GM19023 (cell line): ENCODE measurements around the gene RHOG.

Source experiments
- ATAC-seq: cut with Tn5 transposase; IDR thresholded peaks from one replicate; pipeline ENCODE4 v1.9.1; 2021; ENCODE audit warnings: mild to moderate bottlenecking, moderate library complexity; ENCODE audit not compliant: unreplicated experiment

Gene RHOG

DNA sequence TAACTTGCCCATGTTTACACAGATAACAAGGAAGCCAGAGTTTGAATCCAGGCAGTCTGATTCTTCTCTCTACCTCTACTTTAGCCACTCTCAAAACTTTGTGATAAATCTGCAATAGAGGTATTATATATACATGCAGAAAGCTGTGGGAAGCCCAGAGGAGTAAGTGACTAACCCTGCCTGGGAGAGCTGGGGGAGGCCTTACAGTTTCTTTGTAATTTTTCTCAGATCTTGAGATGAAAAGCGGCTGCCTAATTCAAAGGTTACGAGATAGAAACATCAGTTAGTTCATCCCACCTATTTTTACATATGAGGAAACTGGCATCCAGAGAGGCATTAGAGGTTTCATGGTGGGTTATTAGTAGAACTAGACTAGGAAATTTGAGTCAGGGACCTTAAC, 19.6 kb upstream of the RHOG start:
- ATAC-seq = no peak

DNA sequence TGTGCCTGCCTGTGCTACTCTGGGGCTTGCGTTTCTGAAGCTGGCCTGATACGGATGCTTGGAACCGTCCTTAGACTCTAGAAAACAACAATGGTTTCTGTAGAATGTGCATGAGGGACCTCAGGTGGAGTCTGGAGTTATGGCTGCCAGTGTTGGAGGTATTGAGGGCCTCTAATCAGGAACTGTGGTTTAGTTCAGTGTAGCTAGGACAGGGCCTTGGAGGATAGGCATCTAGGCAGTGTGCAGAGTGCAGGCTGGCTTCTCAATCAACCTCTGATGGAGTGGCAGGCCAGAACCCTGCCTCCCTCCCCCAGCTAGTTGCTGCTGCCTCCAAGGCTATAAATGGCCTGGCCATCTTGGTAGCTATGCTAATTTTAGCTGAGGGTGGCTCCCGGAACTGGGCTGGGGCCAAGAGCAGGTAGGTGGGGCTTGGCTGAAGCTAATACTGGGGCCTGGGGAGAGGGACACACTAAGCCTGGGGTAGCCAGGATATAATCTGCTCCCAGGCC, 18.7 kb upstream of the RHOG start:
- no peak for ATAC-seq

DNA sequence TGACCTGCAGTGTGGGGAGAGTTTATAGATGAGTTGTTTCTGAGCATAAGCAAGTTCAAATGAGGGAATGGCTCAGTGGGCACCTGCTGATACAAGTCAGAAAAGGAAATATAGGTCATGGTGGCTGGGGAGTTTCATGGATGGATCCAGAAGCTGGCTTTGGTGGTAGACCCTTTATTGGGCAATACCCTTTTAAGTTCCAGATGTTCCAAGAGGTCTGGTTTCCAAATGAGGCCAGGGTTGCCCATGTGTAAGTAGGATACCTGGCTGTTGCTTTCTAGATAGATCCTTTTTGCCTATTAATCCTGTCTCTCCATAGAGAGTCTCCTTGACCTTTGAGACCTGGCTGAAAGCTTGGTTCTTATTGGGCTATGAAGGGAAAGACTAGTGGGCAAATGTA, 16.9 kb upstream of the RHOG start:
- no peak for ATAC-seq

DNA sequence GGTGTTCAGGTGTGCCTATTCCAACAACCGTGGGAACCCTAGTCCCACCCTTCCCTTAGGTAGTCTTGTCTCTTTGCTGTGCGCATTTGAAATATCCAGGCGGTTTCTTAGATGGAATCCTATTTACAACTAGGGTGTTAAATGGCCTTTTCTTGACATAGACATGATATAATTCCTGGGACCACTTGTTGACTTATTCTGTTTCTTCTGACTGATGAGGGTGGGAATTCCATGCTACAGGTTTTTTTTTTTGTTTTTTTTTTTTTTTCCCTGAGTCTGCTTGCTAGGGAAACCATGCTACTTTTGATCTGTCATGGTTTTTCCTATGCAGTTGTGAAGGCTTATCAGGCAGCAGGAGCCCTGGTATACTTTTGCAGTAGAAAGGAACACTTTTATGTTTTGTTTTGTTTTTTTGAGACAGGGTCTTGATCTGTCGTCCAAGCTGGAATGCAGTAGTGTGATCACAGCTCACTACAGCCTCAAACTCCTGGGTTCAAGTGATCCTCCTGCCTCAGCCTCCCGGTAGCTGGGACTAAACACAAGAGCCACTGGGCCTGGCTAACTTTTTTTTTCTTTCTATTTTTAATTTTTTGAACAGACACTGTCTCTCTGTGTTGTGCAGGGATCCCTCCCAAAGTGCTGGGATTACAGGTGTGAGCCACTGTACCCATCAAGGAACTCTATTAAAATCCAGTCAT, 16.2 kb upstream of the RHOG start:
- ATAC-seq = no peak

DNA sequence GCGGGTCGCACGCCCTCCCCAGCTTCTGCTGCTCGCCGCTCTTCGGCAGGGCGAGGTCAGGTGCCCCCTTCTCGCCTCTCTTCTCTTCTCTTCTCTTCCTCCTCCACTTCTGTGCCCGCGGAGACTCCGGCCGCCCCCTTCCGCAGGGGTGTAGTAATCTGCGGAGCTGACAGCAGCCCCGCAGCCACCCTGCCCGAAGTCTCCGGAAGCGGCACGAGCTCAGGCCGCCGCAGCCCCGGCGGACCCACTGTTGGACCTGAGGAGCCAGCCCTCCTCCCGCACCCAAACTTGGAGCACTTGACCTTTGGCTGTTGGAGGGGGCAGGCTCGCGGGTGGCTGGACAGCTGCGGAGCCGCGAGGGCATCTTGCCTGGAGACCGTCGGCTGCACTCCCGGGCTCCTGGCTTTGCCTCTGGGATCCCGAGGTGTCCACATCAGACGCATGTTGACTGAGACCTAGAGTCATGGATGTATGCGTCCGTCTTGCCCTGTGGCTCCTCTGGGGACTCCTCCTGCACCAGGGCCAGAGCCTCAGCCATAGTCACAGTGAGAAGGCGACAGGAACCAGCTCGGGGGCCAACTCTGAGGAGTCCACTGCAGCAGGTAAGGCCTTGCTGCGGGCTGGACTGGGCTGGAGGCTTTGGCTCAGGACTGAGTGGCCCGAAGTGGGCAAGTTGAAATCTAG, 15.2 kb upstream of the RHOG start:
- peak; percentile 10 for ATAC-seq

DNA sequence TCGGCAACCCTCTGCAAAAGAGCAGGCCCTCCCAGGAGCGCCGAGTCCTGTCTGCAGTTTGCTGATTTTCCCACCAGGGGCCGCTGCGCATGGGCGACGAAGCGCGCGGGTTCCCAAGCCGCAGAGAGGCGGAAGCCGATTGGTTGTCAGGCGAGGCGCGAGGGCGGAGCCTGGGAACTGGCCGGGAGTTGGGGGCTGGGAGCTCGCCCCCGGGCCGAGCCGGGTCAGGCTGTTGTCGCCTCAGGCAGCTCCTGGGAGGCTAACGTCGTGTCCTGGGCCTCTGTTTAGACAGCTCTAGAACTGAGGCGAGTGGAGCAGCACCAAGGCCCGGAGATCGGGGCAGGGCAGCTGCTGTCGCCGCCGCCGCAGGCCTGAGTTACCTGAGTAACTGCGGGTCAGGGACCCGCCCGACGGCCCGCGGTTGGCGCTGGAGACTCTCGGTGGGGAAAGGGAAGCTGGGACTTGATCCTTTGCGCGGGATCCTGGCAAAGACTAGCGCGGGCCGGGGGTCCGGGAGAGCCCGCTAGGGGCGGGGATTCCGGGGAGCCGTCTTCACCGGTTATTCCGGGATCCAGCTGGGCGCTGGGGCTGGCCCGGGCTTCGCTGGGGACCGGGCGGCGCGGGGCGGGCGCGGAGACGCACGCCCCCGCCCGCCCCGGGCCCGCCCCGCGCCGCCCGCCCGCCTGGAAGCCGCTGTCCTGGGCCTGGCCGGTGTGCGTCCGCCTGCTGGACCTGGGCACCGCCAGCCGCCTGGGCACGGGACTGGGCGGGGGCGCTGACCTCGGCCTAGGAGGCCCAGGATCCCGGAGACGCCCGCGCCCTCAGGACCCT, 14.4 kb upstream of the RHOG start, which contains the start of gene STIM1:
Gene STIM1, plus strand, starts transcription at position 688 of the 831 bp plus-strand sequence. CDS start 607 bp downstream, outside the sequence.
- peak; percentile 59 for ATAC-seq

DNA sequence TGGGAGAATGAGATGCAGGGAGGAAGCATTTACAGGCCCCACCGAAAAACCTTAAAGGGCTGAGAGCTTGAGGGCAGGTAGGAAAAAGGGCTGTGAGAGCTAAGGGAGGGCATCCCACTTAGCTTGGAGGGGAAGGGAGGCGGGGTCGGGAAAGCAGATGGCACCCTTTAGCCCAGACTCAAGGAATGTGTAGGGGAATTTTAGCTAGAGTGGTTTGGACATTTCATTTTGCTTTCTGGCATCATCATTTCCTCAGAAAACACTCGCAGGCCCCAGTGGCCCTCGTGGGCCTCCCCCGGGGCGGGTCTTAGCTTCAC, 13.9 kb upstream of the RHOG start:
- no peak for ATAC-seq

DNA sequence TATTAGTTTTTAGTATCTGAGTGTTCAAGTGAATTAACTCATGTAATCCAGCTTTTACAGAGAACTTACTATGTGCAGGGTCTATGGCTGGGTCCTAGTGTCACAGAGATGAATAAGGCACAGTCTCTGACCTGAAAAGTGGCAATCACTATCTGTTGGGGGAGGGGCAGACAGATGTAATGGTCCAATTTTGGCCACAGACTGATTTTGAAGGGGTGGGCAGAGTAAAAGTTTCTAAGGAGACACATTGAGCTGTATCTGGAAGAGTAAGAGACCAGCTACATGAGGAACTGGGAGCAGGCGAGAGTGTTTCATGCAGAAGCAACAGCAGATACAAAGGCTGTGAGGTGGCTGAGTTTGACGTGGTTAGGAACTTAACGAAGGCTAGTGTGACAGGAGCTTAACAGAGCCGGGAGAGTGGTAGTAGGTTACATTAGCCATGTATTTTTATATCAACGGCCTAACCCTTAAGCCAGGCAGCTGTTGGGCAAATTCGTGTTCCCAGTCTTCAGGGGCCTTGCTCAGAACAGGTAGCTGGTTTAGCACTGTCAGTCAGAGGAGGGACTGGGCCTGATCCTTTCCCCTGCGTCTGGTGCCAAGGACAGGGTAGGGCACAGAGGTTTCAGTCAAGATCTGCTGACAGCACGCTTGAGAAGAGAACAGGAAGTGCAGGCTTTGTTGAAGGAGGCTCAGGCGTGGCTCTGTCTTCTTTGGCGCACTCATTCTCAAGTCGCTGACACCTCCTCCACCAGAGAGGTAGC, 13.3 kb upstream of the RHOG start:
- ATAC-seq = peak; percentile 35

DNA sequence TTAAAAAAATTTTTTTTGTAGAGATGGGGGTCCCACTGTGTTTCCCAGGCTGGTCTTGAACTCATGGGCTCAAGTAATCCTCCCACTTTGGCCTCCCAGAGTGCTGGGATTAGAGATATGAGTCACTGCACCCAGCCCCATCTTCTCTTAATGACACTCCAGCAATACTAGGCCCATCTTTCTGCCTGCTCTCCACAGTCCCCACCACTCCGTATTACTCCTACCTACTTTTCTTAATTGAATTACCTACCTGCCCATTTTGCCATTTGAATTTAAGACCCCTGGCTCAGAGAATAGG, 12.7 kb upstream of the RHOG start:
- no peak for ATAC-seq

DNA sequence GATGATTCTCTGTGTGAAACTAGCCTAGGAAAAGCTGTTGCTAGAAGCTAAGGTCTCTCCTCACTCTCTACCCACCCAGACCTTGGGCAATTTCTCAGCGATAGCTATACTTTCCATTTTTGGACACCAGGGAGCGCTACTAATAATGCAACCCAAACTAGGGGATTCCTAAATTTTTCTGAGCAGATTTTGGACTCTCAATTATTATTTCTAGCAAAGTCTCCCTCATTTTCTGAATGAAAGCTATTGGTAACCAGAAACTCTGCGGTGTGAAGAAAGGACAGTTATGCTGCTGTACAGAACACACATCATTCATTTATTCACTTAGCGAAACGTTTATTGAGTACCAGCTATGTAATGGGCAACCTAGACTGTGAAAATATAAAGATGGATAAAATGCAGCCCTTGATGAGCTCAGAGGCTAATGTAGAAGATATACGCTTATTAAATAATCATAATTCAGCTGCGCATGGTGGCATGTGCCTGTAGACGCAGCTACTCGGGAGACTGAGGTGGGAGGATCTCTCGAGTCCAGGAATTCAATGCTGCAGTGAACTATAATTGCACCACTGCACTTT, 8.6 kb upstream of the RHOG start:
- ATAC-seq = no peak

DNA sequence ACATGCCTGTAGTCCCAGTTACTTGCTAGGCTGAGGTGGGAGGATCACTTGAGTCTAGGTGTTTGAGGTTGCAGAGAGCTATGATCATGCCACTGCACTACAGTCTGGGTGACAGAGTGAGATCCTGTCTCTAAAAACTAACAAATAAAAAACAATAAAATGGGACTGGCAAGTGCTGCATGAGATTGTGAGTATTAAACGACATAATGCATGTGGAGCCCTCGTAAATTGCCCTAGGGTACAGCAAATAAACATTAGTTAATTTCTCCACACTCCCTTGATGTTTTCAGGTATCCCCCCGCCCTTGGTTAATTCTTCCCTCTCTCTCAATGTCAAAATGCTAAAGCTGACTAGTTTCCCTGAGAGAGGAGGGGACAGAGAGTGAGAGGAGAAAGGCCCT, 4.9 kb upstream of the RHOG start:
- no peak for ATAC-seq

DNA sequence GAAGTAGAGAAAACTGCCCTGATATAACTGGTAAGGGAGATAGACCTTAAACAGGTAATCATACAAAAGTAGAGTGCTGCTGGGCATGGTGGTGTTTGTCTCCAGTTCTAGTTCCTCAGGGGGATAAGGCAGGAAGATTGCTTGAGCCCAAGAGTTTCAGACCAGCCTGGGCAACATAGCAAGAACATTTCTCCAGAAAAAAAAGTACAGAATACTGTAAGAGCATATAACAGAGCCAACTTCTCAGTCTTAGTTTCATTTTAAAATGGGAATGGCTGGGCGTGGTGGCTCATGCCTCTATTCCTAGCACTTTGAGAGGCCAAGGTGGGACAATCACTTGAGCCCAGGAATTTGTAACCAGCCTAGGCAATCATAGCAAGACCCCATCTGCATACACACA, 4.5 kb upstream of the RHOG start:
- no peak for ATAC-seq

DNA sequence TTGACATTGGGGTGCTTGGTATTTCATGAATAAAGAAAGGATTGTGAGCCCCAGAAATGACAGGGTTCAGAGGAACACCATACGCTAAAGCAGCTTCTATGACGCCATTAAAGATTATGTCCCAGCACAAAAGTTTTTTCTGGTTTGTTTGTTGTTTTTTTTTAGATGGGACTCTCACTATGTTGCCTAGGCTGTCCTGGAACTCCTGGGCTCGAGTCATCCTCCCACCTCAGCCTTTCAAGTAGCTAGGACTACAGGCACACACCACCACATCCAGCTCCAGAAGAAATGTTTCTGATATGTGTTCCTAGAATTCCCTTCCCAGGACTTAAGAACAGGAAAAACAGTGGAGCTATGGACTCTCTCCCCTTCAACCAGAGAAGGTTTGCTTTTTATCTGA, 2.6 kb upstream of the RHOG start:
- no peak for ATAC-seq

DNA sequence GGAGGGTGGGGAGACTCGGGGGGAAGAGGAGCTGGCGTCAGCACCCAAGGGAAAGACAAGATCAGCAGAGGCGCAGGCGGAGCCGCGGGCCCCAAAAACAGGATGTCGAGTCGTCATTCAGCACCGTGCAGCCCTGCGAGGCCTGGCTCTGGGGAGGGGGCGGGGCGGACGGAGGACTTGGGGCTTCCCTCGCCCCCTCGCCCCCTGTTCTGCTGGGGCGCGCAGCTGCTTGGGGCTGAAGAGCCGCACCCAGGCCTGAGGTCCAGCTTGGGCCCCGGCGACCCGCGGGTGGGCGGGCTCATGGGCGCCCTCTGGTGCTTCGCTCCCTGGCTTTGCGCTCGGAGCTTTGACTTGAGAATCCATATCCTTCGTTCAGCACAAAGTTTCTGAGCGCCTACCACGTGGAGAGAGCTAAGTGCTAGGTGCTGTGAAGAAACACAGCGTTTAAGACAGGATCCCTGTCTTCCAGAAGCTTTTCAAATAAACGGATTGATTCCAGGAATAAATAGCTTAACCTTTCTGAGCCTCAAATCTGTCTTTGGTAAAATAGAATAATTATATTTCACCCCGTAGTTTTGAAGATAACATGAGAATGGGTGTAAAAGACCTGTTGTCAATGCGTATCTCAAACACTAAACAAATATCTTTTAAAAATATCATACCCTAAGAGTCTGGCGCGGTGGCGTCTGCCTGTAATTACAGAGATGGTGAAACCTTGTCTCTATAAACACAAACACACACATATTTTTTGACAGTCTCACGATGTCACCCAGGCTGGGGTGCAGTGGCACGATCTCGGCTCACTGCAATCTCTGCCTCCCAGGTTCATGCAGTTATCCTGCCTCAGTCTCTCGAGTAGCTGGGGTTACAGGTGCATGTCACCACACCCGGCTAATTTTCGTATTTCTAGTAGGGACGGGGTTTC, 929 bp upstream of the RHOG start:
- ATAC-seq = peak; percentile 53

DNA sequence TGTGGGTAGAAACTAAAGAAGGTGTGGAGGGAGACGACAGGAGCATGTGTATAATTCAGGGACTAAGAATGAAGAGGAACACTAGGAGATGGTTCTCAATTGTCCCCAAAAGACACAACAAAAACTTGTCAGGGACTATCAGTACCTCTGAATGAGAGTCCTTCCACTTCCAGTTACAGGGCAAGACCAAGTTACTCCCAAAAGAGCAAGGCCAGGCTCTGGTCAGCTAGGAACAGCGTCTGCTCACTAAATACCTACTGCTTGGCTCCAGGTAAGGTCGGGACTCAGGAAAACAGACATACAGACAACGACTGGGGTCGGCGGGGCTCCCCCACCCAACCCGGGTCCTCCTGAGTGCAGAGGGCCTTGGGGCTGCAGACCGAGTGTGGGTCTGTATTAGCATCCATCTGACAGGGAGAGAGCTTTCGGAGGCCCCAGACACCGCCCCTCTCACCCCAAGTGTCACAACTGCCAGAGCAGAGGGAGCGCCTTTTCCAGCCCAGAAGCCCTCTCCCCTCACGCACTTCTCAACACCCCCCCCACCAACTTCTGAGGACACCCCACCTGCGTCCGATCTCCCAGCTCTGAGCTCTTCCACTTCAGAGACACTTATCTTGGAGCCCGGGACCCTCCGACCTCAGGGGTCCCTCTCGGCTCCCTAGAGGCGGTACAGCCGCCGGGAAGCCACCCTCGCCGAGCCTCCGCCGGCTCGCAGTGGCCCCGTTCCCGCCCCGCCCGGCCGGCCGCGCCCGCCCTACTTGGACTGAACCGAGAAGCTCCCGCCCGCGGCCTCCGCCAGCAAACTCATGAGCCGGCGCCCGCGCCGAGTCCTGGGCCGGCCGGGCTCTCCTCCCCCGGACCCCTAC, 522 bp downstream of the RHOG start:
- ATAC-seq = no peak

DNA sequence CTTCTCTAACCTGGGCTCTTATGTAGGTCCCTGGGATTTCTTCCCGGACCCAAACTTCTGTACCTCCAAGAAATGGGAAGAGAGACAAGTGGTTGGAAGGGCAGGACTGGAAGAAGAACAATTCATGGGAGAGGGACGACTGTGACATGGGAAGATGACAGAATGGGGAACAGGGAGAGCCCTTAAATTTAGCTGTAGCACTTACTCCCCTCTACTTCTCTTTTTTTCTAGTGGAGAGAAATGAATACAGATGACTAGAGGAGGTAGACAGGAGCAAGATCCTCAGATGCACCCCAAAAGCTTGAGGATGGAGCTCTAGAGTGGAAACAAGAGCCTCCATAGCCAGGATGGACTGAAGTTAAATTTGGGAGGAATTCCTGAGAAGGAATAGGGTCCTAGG, 2.3 kb downstream of the RHOG start:
- no peak for ATAC-seq

DNA sequence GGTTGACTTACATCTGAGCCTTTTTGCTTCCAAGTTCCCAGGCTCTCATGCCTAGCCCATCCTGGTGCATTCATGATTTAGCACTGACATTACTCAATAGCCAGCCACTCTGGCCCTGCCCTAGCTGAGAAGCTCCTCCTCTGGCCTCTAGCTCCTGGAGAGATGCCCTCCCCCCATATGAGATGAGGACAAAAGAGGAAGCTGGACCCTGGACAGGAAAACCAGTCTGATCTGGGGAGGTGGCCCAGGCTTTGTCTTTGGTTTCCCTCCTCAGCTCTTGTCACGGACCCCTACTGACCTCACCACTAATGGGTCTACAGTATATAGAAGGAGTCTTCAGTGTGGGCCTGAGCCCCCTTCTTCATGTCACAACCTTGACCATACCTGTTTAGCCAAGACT, 3.0 kb downstream of the RHOG start:
- no peak for ATAC-seq

DNA sequence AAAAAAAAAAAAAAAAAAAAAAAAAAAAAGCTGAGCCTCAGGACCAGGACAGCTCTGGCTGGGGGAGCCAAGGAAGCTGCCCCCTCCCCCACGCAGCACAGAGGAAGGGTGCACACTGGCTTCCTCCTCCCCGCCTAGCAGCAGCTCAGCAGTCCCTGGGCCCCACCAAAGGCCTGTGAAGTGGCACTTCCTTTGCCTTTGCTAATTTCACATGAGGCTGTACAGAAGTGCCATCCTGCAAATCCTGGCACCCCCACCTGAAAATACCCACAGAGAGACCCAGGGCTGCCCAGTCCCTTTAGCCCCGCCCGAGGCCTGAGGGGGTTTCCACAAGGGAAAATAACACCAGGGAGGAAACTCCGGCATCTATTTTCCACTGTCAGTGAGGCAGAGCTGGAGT, 3.9 kb downstream of the RHOG start:
- ATAC-seq = no peak

DNA sequence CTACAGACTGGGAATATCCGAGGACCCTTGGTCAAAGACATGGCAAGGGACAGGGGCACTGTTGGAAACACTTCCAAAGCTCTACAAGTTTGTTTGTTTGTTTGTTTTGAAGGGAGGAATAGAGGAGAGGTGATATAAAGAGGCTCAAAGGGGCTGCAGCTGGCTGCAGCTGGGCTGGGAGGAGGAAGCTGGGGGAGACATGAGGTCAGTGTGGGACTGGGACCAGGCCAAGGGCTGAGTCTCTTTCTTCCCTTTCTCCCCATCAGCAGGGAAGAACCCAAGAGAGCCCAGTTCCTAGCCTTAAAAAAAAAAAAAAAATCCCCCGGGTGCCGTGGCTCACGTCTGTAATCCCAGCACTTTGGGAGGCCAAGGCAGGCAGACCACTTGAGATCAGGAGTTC, 5.0 kb downstream of the RHOG start:
- no peak for ATAC-seq
